GM18951 (cell line): ENCODE data around the gene ENOSF1.

ENCODE experiments used
- POLR2A ChIP-seq: IDR thresholded peaks from 4 replicates; pipeline ENCODE4 v1.6.1; 2011; ENCODE audit warnings: mild to moderate bottlenecking; ENCODE audit not compliant: insufficient read length, insufficient read depth; ENCODE audit errors: extremely low read depth
- in situ Hi-C: fragments of 300-500 bp; cut with MboI; formaldehyde crosslinking; loops from one replicate; pipeline ENCODE4 v1.12.0; 2022; ENCODE audit warnings: low sequenced_read_pairs, mixed read lengths, inconsistent platforms; ENCODE audit not compliant: unreplicated experiment

The ENOSF1 gene

DNA sequence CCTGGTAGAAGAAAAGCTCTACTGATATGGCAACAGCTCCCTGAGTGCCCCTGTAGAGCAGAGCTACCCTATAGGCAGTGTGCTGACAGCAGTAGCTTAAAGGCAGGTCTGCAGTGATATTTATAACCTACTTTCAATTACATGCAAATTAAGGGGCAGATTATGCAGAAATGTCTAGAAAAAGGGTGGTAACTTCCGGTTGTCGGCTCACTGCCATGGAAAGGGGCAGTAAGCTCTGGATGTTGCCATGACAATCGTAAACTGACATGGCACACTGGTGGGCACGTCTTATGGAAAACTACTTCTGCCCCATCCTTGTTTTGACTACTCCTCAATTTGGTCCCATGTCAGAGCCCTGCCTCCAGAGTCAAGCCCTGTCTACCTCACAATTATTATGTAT lies 57.8 kb downstream of the ENOSF1 start:
- no peak for TF ChIP-seq POLR2A
- in situ Hi-C loops: no loop called here

DNA sequence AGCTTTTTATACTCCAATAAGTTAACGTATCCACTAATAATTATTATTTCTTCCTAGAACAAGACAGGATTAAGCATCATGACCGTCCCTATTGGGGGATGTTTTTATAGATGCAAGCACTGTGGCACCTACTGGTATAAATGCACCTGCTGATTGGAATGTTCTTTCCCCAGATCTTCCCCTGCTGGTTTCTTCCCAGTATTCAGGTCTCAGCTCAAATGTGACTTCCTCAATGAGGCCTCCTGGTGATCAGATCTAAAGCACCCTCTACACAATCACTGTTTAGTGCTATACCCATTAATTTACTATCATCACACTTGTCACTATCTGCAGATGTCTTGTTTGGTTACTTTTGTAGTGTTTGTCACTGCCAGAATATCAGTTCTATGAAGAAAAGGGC lies 58.9 kb downstream of the ENOSF1 start:
- in situ Hi-C loops: no loop called here
- TF ChIP-seq POLR2A: no peak

DNA sequence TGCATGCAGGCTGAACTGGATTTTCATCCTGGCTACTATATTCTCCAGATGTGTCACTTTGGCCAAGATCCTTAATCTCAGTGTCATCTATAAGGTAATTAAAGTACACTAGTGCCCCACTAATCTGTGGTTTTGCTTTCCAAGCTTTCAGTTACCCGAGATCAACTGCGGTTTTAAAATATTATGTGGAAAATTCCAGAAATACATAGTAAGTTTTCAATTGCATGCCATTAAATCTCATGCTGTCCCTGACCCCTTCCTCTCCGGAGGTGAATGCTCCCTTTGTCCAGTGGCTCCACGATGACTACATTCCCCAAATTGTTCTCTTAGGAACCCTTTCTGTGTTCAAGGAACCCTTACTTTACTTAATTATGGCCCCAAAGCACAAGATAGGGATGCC lies 60.3 kb downstream of the ENOSF1 start:
- in situ Hi-C loops: no loop called here
- TF ChIP-seq POLR2A: no peak

- in situ Hi-C loops: no loop called here
- TF ChIP-seq POLR2A: no peak
These were observed 62.0 kb downstream of the ENOSF1 start for GRCh38 chr18:650428-650858.

GRCh38 chr18:649341-649740 lies 63.1 kb downstream of the ENOSF1 start:
- in situ Hi-C loops: no loop called here
- TF ChIP-seq POLR2A: no peak

DNA sequence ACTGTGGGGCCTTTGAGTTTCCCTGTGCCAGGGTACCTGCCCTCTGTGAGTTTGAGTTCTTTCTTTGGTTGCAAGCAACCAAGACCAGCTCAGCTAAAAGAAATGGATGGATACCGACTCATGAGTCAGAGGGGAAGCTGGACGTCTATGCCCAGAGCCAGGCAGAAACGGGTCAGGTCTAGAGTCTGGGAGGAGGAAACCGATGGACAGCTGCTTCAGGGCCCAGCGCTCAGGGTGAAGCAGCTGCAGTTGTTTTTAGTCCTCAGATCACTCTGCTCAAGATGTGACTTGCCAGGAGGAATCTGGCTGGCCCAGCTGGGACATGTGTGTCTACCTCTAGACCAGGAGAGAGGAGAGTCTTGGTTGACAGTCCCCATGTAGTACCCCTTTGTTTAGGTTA lies 65.1 kb downstream of the ENOSF1 start:
- in situ Hi-C loops: no loop called here
- no peak for TF ChIP-seq POLR2A

DNA sequence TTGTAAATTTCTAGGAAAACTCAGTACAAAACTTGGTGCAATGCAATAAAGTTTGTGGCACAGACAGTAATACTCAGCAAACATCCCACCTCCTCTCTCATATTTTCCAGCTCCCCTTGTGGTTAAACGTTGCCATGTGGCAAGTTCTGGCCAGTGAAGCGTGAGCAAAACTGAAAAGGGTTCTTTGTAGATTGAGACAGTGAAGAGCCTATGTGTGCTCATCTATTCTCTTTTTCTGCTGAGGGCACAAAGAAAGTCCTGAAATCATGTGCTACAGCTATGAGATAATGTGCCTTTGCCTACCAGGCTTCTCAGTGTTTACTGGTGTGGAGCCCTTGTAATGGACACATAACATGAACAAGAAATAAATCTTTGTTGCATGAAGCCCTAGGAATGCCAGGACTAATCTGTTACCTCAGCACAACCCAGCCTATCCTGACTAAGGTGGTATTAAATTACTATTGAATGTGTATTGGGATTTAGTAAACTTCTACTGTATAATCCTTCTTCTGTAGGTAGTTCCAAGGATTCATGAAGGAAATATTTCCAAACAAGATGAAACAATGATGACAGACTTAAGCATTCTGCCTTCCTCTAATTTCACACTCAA lies 67.9 kb downstream of the ENOSF1 start:
- in situ Hi-C loops: no loop called here
- no peak for TF ChIP-seq POLR2A

GRCh38 chr18:641224-641623 lies 71.2 kb downstream of the ENOSF1 start:
- in situ Hi-C loops: no loop called here
- TF ChIP-seq POLR2A: no peak

- in situ Hi-C loops: loop anchor here (10.0 kb wide), 1 partner anchor 330 kb away; no protein-coding TSS in a partner anchor
- TF ChIP-seq POLR2A: no peak
These were observed 77.3 kb downstream of the ENOSF1 start for GRCh38 chr18:635171-635570.

- no peak for TF ChIP-seq POLR2A
These were observed 77.8 kb downstream of the ENOSF1 start for GRCh38 chr18:634551-635045.

GRCh38 chr18:631560-631959 lies 80.9 kb downstream of the ENOSF1 start:
- no peak for TF ChIP-seq POLR2A
- in situ Hi-C loops: loop anchor here (10.0 kb wide), 1 partner anchor 327 kb away; no protein-coding TSS in a partner anchor

More at GRCh38 chr18:634551-635045, 77.8 kb downstream of the ENOSF1 start:
- in situ Hi-C loops: loop anchor here (10.0 kb wide), 1 partner anchor 330 kb away; no protein-coding TSS in a partner anchor

DNA sequence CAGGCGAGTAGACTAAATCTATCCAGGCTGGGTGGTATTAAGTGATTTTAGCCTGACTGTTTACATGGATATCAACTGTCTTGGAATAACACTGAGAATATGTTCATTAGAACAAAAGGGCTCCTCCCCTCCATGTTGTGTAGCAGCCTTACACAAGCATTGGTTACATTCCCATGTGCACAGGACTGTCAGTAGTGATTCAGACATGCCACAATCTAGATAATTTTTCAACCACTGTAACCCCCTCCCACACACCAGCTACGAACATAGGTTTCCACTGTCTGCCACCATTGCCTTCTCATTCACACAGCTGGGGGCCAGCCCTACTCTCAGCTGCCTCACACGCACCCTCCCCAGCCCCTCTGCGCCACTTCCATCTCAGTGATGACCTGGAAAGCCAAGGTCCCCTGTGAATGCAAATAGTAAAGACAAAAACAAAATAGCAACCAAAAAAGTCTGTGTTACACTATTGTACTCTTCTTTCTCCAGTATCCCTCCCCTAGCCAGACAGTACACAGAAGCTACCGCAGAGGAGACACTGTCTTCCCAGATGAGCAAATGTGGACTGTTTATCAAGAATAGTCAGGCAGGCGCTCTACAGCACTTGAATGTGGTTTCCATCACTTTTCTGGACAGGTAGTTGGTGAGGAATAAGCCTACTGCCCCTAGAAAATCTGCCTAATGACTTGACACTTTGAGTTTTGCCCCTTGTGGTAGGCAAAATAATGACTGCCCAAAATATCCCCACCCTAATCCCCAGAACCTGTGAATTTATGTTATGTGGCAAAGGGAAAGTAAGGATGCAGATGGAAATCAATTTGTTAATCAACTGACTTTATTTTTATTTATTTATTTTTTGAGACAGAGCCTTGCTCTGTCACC lies 82.9 kb downstream of the ENOSF1 start:
- no peak for TF ChIP-seq POLR2A
- in situ Hi-C loops: loop anchor here (10.0 kb wide), 1 partner anchor 325 kb away; no protein-coding TSS in a partner anchor

GRCh38 chr18:627231-627630 lies 85.2 kb downstream of the ENOSF1 start:
- in situ Hi-C loops: no loop called here
- no peak for TF ChIP-seq POLR2A
